Astrocyte (in vitro differentiated cells and primary cell): Measurements from ENCODE around the gene PHC1. TPM values are rescaled to one million over a fixed set of nuclear protein-coding genes. Genes with fewer than 3 reads are reported as not detected.

Experiments
- DNase-seq: peaks from one replicate; pipeline ENCODE4 v3.0.0-alpha.2; 2010; ENCODE audit warnings: low read depth
- FAIRE-seq: peaks from 2 replicates; lab custom pipeline; 2011; peaks lifted over from hg19 to GRCh38; lab: Jason Lieb, UNC
- H2AFZ ChIP-seq: 2 replicates; pipeline ENCODE4 v1.6.0; 2012; ENCODE audit warnings: low read depth, low read length, inconsistent platforms
- H3K27ac ChIP-seq: 2 replicates; pipeline ENCODE4 v1.5.1; 2011; ENCODE audit warnings: low read depth, low read length, inconsistent platforms
- H3K27me3 ChIP-seq: 2 replicates; pipeline ENCODE4 v1.6.0; 2011; ENCODE audit warnings: low read length, inconsistent platforms; ENCODE audit not compliant: insufficient read depth
- H3K36me3 ChIP-seq: 2 replicates; pipeline ENCODE4 v1.5.1; 2011; ENCODE audit warnings: low read length, inconsistent platforms; ENCODE audit not compliant: insufficient read depth
- H3K4me1 ChIP-seq: 2 replicates; pipeline ENCODE4 v1.5.1; 2011; ENCODE audit warnings: low read length, inconsistent platforms; ENCODE audit not compliant: insufficient read depth
- H3K4me2 ChIP-seq: 2 replicates; pipeline ENCODE4 v1.6.0; 2012; ENCODE audit warnings: low read length, inconsistent platforms
- H3K4me3 ChIP-seq: 2 replicates; pipeline ENCODE4 v1.5.1; 2011; ENCODE audit warnings: low read depth, mild to moderate bottlenecking, low read length, inconsistent platforms; ENCODE audit not compliant: insufficient read depth
- H3K79me2 ChIP-seq: 2 replicates; pipeline ENCODE4 v1.6.0; 2012; ENCODE audit warnings: mild to moderate bottlenecking, low read length, inconsistent platforms; ENCODE audit not compliant: insufficient read depth
- H3K9ac ChIP-seq: 2 replicates; pipeline ENCODE4 v1.6.0; 2012; ENCODE audit warnings: mild to moderate bottlenecking, low read length, inconsistent platforms
- H3K9me3 ChIP-seq: 2 replicates; pipeline ENCODE4 v1.5.1; 2012; ENCODE audit warnings: low read depth, mild to moderate bottlenecking, low read length, inconsistent platforms; ENCODE audit not compliant: insufficient read depth
- H4K20me1 ChIP-seq: 2 replicates; pipeline ENCODE4 v1.6.0; 2012; ENCODE audit warnings: low read length, inconsistent platforms; ENCODE audit not compliant: insufficient read depth
- H3K27ac Mint-ChIP-seq: one replicate; pipeline ENCODE4 v1.8.0; 2021; ENCODE audit warnings: mild to moderate bottlenecking, mixed read lengths; ENCODE audit not compliant: unreplicated experiment
- H3K27me3 Mint-ChIP-seq: one replicate; pipeline ENCODE4 v1.8.0; 2021; ENCODE audit warnings: low read depth, mixed read lengths; ENCODE audit not compliant: unreplicated experiment
- H3K36me3 Mint-ChIP-seq: one replicate; pipeline ENCODE4 v1.8.0; 2021; ENCODE audit warnings: low read depth, mixed read lengths; ENCODE audit not compliant: unreplicated experiment
- H3K4me1 Mint-ChIP-seq: one replicate; pipeline ENCODE4 v1.8.0; 2021; ENCODE audit warnings: low read depth, mixed read lengths; ENCODE audit not compliant: unreplicated experiment
- H3K4me3 Mint-ChIP-seq: one replicate; pipeline ENCODE4 v1.8.0; 2021; ENCODE audit warnings: mild to moderate bottlenecking, moderate library complexity, mixed read lengths; ENCODE audit not compliant: unreplicated experiment
- H3K9me3 Mint-ChIP-seq: one replicate; pipeline ENCODE4 v1.8.0; 2021; ENCODE audit warnings: mild to moderate bottlenecking, mixed read lengths; ENCODE audit not compliant: unreplicated experiment
- CTCF ChIP-seq: IDR thresholded peaks from 2 replicates; pipeline ENCODE4 v1.5.1; 2011; ENCODE audit warnings: low read depth, mild to moderate bottlenecking, inconsistent platforms, low read length, moderate library complexity; ENCODE audit not compliant: insufficient read depth
- EZH2 ChIP-seq: IDR thresholded peaks from 2 replicates; pipeline ENCODE4 v1.6.1; 2012; ENCODE audit warnings: mild to moderate bottlenecking, low read length, inconsistent platforms; ENCODE audit not compliant: insufficient read depth
- total RNA-seq: library from RNA; stranded (reverse); gene quantifications from 2 replicates; pipeline ENCODE4 v1.2.1, GENCODE V29; 2021

The PHC1 gene
- total RNA-seq, 1 donor from 2014 or later = 35.4 TPM

- no peak overlapping the region for H3K27ac ChIP-seq
- peaks cover 16% of the 10 kb centered on the region for H3K4me1 Mint-ChIP-seq
These were observed 2.6 kb upstream of the PHC1 start for GRCh38 chr12:8911606-8912268.

GRCh38 chr12:8912914-8913313 lies 1.4 kb upstream of the PHC1 start:
- Mint-ChIP-seq H3K4me1 (peaks cover 16% of the 10 kb centered on the region), H3K36me3 (peaks cover 2% of the 10 kb centered on the region), H3K4me3 (peak overlapping the region; percentile 97), H3K9me3 (no peaks in the 10 kb centered on the region), H3K27ac (peak overlapping the region; percentile 51), H3K27me3 (no peaks in the 10 kb centered on the region)
- Histone ChIP-seq H4K20me1 (peaks cover 6% of the 10 kb centered on the region), H3K9me3 (no peaks in the 10 kb centered on the region), H3K4me1 (peaks cover 11% of the 10 kb centered on the region), H3K4me3 (no peak overlapping the region), H3K36me3 (no peaks in the 10 kb centered on the region), H3K4me2 (peak overlapping the region; percentile 89), H3K79me2 (peaks cover 30% of the 10 kb centered on the region), H3K27me3 (no peaks in the 10 kb centered on the region), H2AFZ (peak overlapping the region; percentile 84), H3K27ac (no peak overlapping the region), H3K9ac (peak overlapping the region; percentile 78)
- DNase-seq (no peak), FAIRE-seq (no peak)
- TF ChIP-seq EZH2 (no peak), CTCF (no peak)

More at GRCh38 chr12:8911606-8912268, 2.6 kb upstream of the PHC1 start:
- Histone ChIP-seq H3K4me1 (peaks cover 11% of the 10 kb centered on the region), H3K9ac (no peak overlapping the region), H3K4me3 (no peak overlapping the region), H2AFZ (no peak overlapping the region), H3K27me3 (no peaks in the 10 kb centered on the region), H3K9me3 (no peaks in the 10 kb centered on the region), H3K36me3 (no peaks in the 10 kb centered on the region), H3K4me2 (no peak overlapping the region), H3K79me2 (peaks cover 20% of the 10 kb centered on the region), H4K20me1 (no peaks in the 10 kb centered on the region)
- Mint-ChIP-seq H3K36me3 (peaks cover 2% of the 10 kb centered on the region), H3K9me3 (no peaks in the 10 kb centered on the region), H3K27ac (no peak overlapping the region), H3K4me3 (no peak overlapping the region), H3K27me3 (no peaks in the 10 kb centered on the region)
- no peak for TF ChIP-seq EZH2
- TF ChIP-seq CTCF = no peak
- FAIRE-seq (no peak), DNase-seq (no peak)

- Mint-ChIP-seq H3K36me3 (peaks cover 3% of the 10 kb centered on the region), H3K4me1 (peaks cover 16% of the 10 kb centered on the region), H3K9me3 (no peaks in the 10 kb centered on the region), H3K27me3 (no peaks in the 10 kb centered on the region), H3K27ac (peak overlapping the region; percentile 96), H3K4me3 (peak overlapping the region; percentile 97)
- FAIRE-seq = no peak
- peak overlapping the region; percentile 89 for H3K4me2 ChIP-seq
- H2AFZ ChIP-seq = peak overlapping the region; percentile 84
- H3K4me1 ChIP-seq = peaks cover 11% of the 10 kb centered on the region
- peak overlapping the region; percentile 78 for H3K9ac ChIP-seq
- peak; percentile 8 for DNase-seq
- H3K27ac ChIP-seq = peak overlapping the region; percentile 75
- no peaks in the 10 kb centered on the region for H3K27me3 ChIP-seq
- peaks cover 6% of the 10 kb centered on the region for H4K20me1 ChIP-seq
- H3K4me3 ChIP-seq = peak overlapping the region; percentile 66
- H3K79me2 ChIP-seq = peaks cover 30% of the 10 kb centered on the region
- no peaks in the 10 kb centered on the region for H3K36me3 ChIP-seq
- no peak for TF ChIP-seq EZH2
- TF ChIP-seq CTCF = no peak
- H3K9me3 ChIP-seq = no peaks in the 10 kb centered on the region
These were observed 642 bp upstream of the PHC1 start for GRCh38 chr12:8913702-8914032.
